Hippocampal formation (tissue), 2 donors: Measurements from ENCODE around the gene MED1.
"Not testable (repeated sequence)": the region's sequence is repeated elsewhere in the genome, so short reads cannot be mapped to it uniquely, and the experiment has no call there.

ENCODE experiments used
- DNase-seq, 2 donors: peaks; one replicate each; lab custom pipeline; 2025; lab: John Stamatoyannopoulos, UW

Gene MED1, protein sequence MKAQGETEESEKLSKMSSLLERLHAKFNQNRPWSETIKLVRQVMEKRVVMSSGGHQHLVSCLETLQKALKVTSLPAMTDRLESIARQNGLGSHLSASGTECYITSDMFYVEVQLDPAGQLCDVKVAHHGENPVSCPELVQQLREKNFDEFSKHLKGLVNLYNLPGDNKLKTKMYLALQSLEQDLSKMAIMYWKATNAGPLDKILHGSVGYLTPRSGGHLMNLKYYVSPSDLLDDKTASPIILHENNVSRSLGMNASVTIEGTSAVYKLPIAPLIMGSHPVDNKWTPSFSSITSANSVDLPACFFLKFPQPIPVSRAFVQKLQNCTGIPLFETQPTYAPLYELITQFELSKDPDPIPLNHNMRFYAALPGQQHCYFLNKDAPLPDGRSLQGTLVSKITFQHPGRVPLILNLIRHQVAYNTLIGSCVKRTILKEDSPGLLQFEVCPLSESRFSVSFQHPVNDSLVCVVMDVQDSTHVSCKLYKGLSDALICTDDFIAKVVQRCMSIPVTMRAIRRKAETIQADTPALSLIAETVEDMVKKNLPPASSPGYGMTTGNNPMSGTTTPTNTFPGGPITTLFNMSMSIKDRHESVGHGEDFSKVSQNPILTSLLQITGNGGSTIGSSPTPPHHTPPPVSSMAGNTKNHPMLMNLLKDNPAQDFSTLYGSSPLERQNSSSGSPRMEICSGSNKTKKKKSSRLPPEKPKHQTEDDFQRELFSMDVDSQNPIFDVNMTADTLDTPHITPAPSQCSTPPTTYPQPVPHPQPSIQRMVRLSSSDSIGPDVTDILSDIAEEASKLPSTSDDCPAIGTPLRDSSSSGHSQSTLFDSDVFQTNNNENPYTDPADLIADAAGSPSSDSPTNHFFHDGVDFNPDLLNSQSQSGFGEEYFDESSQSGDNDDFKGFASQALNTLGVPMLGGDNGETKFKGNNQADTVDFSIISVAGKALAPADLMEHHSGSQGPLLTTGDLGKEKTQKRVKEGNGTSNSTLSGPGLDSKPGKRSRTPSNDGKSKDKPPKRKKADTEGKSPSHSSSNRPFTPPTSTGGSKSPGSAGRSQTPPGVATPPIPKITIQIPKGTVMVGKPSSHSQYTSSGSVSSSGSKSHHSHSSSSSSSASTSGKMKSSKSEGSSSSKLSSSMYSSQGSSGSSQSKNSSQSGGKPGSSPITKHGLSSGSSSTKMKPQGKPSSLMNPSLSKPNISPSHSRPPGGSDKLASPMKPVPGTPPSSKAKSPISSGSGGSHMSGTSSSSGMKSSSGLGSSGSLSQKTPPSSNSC (N-terminal part only)

DNA sequence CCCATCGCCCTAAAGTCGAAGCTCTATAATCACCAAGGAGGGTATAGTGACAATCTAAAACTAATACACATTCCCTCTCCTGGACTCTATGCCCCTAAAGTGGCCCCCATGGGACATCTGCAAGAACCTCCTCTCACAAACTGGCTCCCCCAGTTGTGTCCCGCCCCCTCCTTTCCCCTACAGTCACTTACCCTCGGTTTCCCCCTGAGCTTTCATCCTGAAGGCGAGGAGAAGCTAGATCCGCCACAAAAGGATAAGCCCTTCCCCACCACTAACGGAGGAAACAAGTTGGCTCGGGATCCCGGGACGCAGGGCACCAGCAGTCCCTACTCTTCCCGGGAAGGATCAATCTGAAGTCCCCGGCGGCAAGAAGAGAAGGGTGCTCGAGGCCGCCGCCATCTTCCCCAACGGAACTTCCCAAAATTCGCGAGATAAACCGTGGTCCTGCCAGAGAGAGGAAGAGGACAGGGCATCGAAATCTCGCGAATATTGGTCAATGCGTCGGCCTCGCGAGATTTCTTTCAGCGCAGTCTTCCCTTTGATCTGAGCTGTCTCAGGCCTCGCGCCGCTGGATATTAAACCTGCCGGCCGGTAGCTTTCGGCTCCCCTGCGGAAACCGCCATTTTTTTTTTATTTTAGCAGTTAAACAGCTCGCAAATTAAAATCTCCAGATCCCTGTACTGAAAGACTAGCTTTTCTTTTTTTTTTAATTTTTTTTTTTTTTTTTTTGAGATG lies at the start of gene MED1:
TSS of gene MED1 (minus strand) at position 417 of the 735 bp plus-strand sequence. CDS start at position 216, 201 bp downstream.
- DNase-seq: peak; percentile 80 to 95

- DNase-seq: not testable (repeated sequence)
Observed at GRCh38 chr17:39496921-39497320, 45.9 kb upstream of the MED1 start.

GRCh38 chr17:39487946-39488345 lies 36.9 kb upstream of the MED1 start:
- DNase-seq: no peak

- not testable (repeated sequence) for DNase-seq
Observed at GRCh38 chr17:39487490-39487889, 36.4 kb upstream of the MED1 start.

GRCh38 chr17:39486242-39486641 lies 35.2 kb upstream of the MED1 start:
- DNase-seq: no peak

DNA sequence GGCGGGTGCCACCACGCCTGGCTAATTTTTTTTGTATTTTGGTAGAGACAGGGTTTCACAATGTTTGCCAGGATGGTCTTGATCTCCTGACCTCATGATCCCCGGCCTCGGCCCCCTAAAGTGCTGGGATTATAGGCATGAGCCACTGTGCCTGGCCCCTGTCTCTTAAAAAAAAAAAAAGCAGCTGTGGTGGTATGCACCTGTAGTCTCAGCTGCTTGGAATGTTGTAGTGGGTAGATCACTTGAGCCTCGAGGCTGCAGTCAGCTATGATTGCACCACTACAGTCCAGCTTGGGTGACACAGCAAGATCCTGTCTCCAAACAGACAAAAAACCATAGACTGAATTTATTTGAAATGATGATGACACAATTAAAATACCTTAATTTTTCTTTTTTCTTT lies 34.5 kb upstream of the MED1 start:
- DNase-seq: no peak

- DNase-seq: no peak
Observed at GRCh38 chr17:39484178-39484577, 33.1 kb upstream of the MED1 start.

DNA sequence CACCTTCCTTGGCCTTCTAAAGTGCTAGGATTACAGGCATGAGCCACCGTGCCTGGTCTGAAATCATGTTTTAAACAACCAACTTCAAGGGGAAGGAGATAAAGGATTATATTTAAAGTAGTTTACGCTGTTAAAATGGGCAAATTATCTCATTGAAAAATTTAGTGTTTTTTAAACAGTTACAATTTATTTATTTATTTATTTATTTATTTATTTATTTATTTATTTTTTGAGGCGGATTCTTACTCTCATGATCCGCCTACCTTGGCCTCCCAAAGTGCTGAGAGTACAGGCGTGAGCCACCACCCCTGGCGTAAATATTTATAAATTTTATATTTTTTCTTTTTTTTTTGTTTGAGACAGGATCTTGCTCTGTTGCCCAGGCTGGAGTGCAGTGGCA lies 32.4 kb upstream of the MED1 start:
- DNase-seq: no peak

- not testable (repeated sequence) for DNase-seq
Observed at GRCh38 chr17:39479631-39480030, 28.6 kb upstream of the MED1 start.

- no peak for DNase-seq
Observed at GRCh38 chr17:39473310-39473709, 22.2 kb upstream of the MED1 start.

GRCh38 chr17:39468610-39469009 lies 17.5 kb upstream of the MED1 start:
- not testable (repeated sequence) for DNase-seq

- DNase-seq: not testable (repeated sequence)
Observed at GRCh38 chr17:39464639-39465181, 13.6 kb upstream of the MED1 start.

- no peak for DNase-seq
Observed at GRCh38 chr17:39462631-39463375, 11.7 kb upstream of the MED1 start.

GRCh38 chr17:39461926-39462569 lies 11.0 kb upstream of the MED1 start:
- peak in 1 of 2 donors; percentile 18 for DNase-seq

GRCh38 chr17:39461113-39461925 lies 10.3 kb upstream of the MED1 start, which contains the start of gene CDK12:
CDK12 (plus strand) TSS chr17:39461486; CDS start chr17:39462072, 586 bp downstream.
- DNase-seq: peak; percentile 88 to 98

DNA sequence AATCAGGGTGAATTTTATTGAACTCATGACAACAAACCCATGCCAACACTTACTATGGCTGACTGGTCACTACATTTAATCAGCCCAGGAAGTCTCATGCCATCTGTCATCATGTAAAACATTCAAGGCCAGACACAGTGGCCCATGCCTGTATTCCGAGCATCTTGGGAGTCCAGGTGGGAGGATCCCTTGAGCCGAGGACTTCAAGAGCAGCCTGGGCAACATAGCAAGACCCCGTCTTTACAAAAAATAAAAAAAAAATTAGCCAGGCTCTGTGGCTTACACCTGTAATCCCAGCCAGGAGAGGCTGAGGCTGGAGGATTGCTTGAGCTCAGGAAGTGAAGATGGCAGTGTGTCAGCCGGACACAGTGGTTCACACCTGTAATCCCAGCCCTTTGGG lies 4.9 kb upstream of the MED1 start:
- no peak for DNase-seq

- no peak for DNase-seq
Observed at GRCh38 chr17:39450051-39450450, 1.0 kb downstream of the MED1 start.

GRCh38 chr17:39447561-39447960 lies 3.5 kb downstream of the MED1 start:
- no peak for DNase-seq

DNA sequence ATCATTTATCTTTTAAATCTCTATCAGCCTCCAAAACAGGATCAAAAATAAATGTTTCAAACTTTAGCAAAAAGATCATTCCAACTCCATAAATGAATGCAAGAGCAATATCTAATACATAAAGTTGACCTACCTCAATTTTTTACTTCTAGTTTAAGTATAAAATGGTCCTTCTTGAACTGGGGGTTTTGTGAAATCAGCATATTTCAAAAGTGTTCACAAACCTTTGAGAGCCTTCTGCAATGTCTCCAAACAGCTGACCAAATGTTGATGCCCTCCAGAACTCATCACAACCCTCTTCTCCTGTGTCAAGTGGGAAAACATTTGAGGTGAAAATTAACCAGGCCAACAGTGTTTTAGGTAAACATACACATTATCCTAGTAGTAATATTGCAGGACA lies 7.7 kb downstream of the MED1 start:
- no peak for DNase-seq
